Left renal cortex interstitium (tissue), 4 donors: ENCODE measurements around the gene PPP1R3D. TPM values are rescaled to one million over a fixed set of nuclear protein-coding genes. Genes with fewer than 3 reads are reported as not detected.
"Not testable (repeated sequence)": the region's sequence is repeated elsewhere in the genome, so short reads cannot be mapped to it uniquely, and the experiment has no call there.

Experiments
- DNase-seq, 4 donors: peaks; one replicate each; pipeline ENCODE4 v3.0.0-alpha.2; 2013; ENCODE audit warnings: low read depth in 4 of 4, low spot score in 2 of 4, missing footprints in 1 of 4
- polyA plus RNA-seq, 4 donors: library from polyadenylated mRNA; unstranded; fragments of 120-200 nt; gene quantifications; one replicate each; pipeline ENCODE4 v1.2.1, GENCODE V29; 2013; ENCODE audit not compliant: insufficient read length in 4 of 4

PPP1R3D gene
- polyA plus RNA-seq = 1 to 10 TPM; 5.4 to 7.0 (median 6.1) TPM

GRCh38 chr20:59940129-59940955 is at the start of gene PPP1R3D, which contains the start of gene FAM217B:
Gene PPP1R3D (minus strand): TSS chr20:59940305. CDS start chr20:59939931, 374 bp downstream.
Gene FAM217B (plus strand): TSS chr20:59940389. CDS start chr20:59943944, 3,555 bp downstream.
- peak; percentile 81 to 94 (median 90) for DNase-seq

- DNase-seq = no peak
Observed at GRCh38 chr20:59988141-59988540, 48.0 kb upstream of the PPP1R3D start.

GRCh38 chr20:59987135-59987534 is 47.0 kb upstream of the PPP1R3D start:
- DNase-seq = no peak

DNA sequence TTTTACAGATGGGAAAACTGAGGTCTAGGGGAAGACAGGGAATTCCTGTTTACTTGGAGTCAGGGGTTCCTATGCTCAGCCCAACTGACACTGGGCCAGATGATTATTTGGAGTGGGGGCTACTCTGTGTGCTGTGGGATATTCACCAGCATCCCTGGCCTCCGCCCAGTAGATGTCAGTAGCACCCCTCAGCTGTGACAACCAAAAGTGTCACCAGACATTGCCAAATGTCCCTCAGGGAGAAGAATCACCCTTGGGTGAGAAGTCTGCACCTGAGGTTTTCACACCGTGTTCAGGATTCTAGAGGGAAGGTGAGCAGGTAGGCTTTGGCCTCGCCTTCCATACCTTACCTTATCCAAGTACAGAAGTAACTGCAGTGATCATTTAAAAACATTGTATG is 45.8 kb upstream of the PPP1R3D start:
- no peak for DNase-seq

DNA sequence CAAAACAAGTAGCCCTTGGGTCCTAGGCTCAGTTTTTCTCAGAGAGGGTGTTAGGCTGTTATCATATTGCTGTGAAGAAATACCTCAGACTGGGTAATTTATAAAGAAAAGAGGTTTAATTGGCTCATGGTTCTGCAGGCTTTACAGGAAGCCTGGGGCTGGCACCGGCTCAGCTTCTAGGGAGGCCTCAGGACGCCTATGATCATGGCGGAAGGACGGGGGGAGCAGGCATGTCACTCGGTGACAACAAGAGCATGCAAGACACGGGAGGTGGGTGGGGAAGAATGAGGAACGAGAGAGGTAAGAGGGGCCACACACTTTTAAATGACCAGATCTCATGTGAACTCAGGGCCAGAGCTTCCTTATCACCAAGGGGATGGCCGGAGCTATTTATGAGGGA is 45.1 kb upstream of the PPP1R3D start:
- DNase-seq = no peak

DNA sequence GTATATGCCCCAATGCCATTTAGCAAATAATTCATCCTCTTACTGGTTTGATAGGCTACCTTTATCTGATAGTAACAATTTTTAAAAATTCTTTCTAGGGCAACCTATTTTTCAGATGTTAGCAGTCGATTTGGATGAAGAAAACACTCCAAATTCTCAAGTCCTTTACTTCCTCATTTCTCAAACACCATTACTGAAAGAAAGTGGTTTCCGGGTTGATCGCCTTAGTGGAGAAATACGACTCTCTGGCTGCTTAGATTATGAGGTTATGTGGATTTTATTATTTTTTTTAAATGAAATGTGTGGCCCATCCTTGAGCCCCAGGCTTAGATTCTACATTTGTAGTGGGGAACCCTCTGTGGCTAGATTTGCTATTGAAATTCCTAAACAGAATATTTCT is 44.4 kb upstream of the PPP1R3D start:
- DNase-seq = no peak

DNA sequence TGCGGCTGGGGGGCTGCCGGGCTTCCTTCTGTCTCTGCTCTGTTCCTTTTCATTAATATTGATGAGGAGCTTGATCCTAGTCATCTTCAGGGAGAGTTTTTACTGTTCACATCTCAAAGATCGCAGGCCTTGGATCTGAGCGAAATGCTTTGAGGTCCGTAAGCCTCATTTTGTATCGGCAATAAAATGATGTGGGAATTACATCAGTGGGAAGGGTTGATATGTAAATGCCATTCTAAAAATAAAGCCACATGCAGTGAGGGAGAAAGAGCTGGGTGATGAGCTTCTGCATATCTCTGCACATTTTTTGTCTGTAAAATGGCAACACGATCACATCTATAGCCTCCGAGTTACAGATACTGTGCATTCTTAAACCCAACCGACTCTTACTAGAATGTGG is 43.0 kb upstream of the PPP1R3D start:
- no peak for DNase-seq

GRCh38 chr20:59977086-59977485 is 37.0 kb upstream of the PPP1R3D start:
- DNase-seq = no peak

- DNase-seq = peak in 2 of 4 donors; percentile 22 to 56
Observed at GRCh38 chr20:59976156-59976782, 36.2 kb upstream of the PPP1R3D start.

GRCh38 chr20:59972037-59972801 is 32.1 kb upstream of the PPP1R3D start:
- no peak for DNase-seq

- no peak for DNase-seq
Observed at GRCh38 chr20:59971428-59971827, 31.3 kb upstream of the PPP1R3D start.

- DNase-seq = no peak
Observed at GRCh38 chr20:59966428-59966827, 26.3 kb upstream of the PPP1R3D start.

GRCh38 chr20:59962155-59962554 is 22.1 kb upstream of the PPP1R3D start:
- DNase-seq = no peak

- DNase-seq = no peak
Observed at GRCh38 chr20:59961423-59961822, 21.3 kb upstream of the PPP1R3D start.

- DNase-seq = no peak
Observed at GRCh38 chr20:59958626-59959025, 18.5 kb upstream of the PPP1R3D start.

GRCh38 chr20:59958123-59958522 is 18.0 kb upstream of the PPP1R3D start, which contains the start of gene CDH26:
Gene CDH26 (plus strand): TSS chr20:59958423. CDS start chr20:59958727, 304 bp downstream.
- no peak for DNase-seq

DNA sequence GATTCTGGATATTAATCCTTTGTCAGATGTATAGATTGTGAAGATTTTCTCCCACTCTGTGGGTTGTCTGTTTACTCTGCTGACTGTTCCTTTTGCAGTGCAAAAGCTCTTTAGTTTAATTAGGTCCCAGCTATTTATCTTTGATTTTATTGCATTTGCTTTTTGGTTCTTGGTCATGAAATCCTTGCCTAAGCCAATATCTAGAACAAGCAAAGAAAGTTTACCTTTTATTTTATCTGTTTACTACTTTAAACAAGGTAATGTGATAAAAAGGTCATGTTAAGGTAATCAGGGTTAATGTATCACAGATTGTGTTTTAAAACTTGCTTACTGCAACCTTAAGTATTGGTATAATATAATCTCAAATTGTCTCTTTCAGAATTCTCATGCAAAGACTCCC is 17.5 kb upstream of the PPP1R3D start:
- not testable (repeated sequence) for DNase-seq

- no peak for DNase-seq
Observed at GRCh38 chr20:59955131-59955796, 15.2 kb upstream of the PPP1R3D start.

- no peak for DNase-seq
Observed at GRCh38 chr20:59954718-59955117, 14.6 kb upstream of the PPP1R3D start.

DNA sequence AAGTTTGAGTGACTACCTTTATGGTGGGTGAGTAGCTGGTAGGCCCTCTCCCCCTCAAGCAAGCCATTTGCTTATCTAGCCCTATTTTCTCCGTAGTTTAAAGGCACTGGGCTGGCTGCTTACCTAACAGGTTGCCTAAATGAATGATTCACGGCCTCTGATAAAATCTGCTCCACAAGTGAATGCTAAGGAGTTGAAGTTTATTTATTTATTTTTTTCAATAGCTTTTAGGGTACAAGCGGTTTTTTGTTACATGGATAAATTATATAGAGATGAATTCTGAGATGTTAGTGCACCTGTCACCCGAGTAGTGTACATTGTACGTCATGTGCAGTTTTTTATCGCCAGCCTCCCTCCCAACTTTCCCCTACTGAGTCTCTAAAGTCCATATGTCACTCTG is 9.8 kb upstream of the PPP1R3D start:
- no peak for DNase-seq
